Measurements from ENCODE around the gene ATIC.

The ATIC gene

GRCh38 chr2:215311625-215312396, at the start of gene ATIC:
Gene ATIC (plus strand): TSS chr2:215312059. CDS start chr2:215312143, 84 bp downstream.
- peak; percentile 94 for DNase-seq

- DNase-seq, result no peak
These were observed 49.6 kb upstream of the ATIC start for GRCh38 chr2:215262303-215262702.

GRCh38 chr2:215262741-215263362, 49.0 kb upstream of the ATIC start:
- DNase-seq, result no peak

- no peak for DNase-seq
These were observed 47.5 kb upstream of the ATIC start for GRCh38 chr2:215264374-215264773.

- peak; percentile 67 for DNase-seq
These were observed 42.3 kb upstream of the ATIC start for GRCh38 chr2:215269397-215270117.

- DNase-seq, result no peak
These were observed 41.8 kb upstream of the ATIC start for GRCh38 chr2:215270118-215270451.

- DNase-seq, result no peak
These were observed 40.4 kb upstream of the ATIC start for GRCh38 chr2:215271446-215271845.

- no peak for DNase-seq
These were observed 38.9 kb upstream of the ATIC start for GRCh38 chr2:215272918-215273317.

GRCh38 chr2:215274829-215275228, 37.0 kb upstream of the ATIC start:
- no peak for DNase-seq

GRCh38 chr2:215275824-215276223, 36.0 kb upstream of the ATIC start:
- DNase-seq, result no peak

GRCh38 chr2:215277944-215278343, 33.9 kb upstream of the ATIC start:
- no peak for DNase-seq

- no peak for DNase-seq
These were observed 31.5 kb upstream of the ATIC start for GRCh38 chr2:215280326-215280725.

- no peak for DNase-seq
These were observed 28.6 kb upstream of the ATIC start for GRCh38 chr2:215283221-215283620.

- no peak for DNase-seq
These were observed 25.6 kb upstream of the ATIC start for GRCh38 chr2:215286309-215286708.

- DNase-seq, result no peak
These were observed 23.6 kb upstream of the ATIC start for GRCh38 chr2:215288112-215288815.

- DNase-seq, result no peak
These were observed 20.8 kb upstream of the ATIC start for GRCh38 chr2:215290980-215291599.

- no peak for DNase-seq
These were observed 18.0 kb upstream of the ATIC start for GRCh38 chr2:215293879-215294278.

GRCh38 chr2:215299337-215299859, 12.5 kb upstream of the ATIC start:
- no peak for DNase-seq

- DNase-seq, result no peak
These were observed 9.9 kb upstream of the ATIC start for GRCh38 chr2:215301994-215302393.

- peak; percentile 30 for DNase-seq
These were observed 617 bp upstream of the ATIC start for GRCh38 chr2:215311259-215311624.

GRCh38 chr2:215313255-215313613, 1.4 kb downstream of the ATIC start:
- DNase-seq, result no peak

GRCh38 chr2:215314896-215315295, 3.0 kb downstream of the ATIC start:
- no peak for DNase-seq

- no peak for DNase-seq
These were observed 3.4 kb downstream of the ATIC start for GRCh38 chr2:215315301-215315700.
